PC-3 (cell line): Measurements from ENCODE around the gene CREG2. TPM values are rescaled to one million over a fixed set of nuclear protein-coding genes. Genes with fewer than 3 reads are reported as not detected.

Experiments
- ATAC-seq: fragments of 200-7000 bp; cut with Tn5 transposase; 2 replicates; pipeline ENCODE4 v1.9.1; 2020; ENCODE audit warnings: mild to moderate bottlenecking, moderate library complexity
- BruUV-seq: library from RNA; stranded (reverse); fragments of 400-500 nt; replicated peaks from 2 replicates; lab custom pipeline; 2021; lab: Mats Ljungman, UMichigan
- CTCF ChIA-PET: fragments of 300-600 bp; sonication (Branson Sonifier 250); formaldehyde crosslinking; loops from one replicate; lab custom pipeline; 2022; ENCODE audit warnings: antibody characterized with exemption; lab: Charles Lee
- POLR2A ChIA-PET: fragments of 300-600 bp; sonication (Branson Sonifier 250); formaldehyde crosslinking; loops from one replicate; lab custom pipeline; 2022; ENCODE audit warnings: antibody characterized with exemption; ENCODE audit not compliant: unreplicated experiment; lab: Charles Lee
- DNase-seq: peaks from one replicate; pipeline ENCODE4 v3.0.0-alpha.2; 2015
- H2AFZ ChIP-seq: fragments of 300-600 bp; sonication (generic); 2 replicates; pipeline ENCODE4 v1.6.0; 2016; ENCODE audit warnings: antibody characterized with exemption, low read length
- H3F3A ChIP-seq: fragments of 300-600 bp; sonication (generic); one replicate; pipeline ENCODE4 v1.6.0; 2017; ENCODE audit warnings: antibody characterized with exemption, low read length, control low read depth, mild to moderate bottlenecking; ENCODE audit not compliant: unreplicated experiment
- H3K27ac ChIP-seq: fragments of 300-600 bp; sonication (generic); 2 replicates; pipeline ENCODE4 v1.5.1; 2016; ENCODE audit warnings: mild to moderate bottlenecking, low read length
- H3K27me3 ChIP-seq: fragments of 300-600 bp; sonication (generic); 2 replicates; pipeline ENCODE4 v1.6.1; 2016; ENCODE audit warnings: low read length, mixed read lengths
- H3K36me3 ChIP-seq: fragments of 300-600 bp; sonication (generic); 2 replicates; pipeline ENCODE4 v1.6.1; 2016; ENCODE audit warnings: low read depth, mixed run types, low read length, mixed read lengths
- H3K4me1 ChIP-seq: fragments of 300-600 bp; sonication (generic); 2 replicates; pipeline ENCODE4 v1.5.1; 2016; ENCODE audit warnings: low read length; ENCODE audit not compliant: insufficient read depth
- H3K4me2 ChIP-seq: fragments of 300-600 bp; sonication (generic); 2 replicates; pipeline ENCODE4 v1.6.0; 2016; ENCODE audit warnings: low read length
- H3K4me3 ChIP-seq: fragments of 300-600 bp; sonication (generic); 2 replicates; pipeline ENCODE4 v1.5.1; 2016; ENCODE audit warnings: mild to moderate bottlenecking, low read length, mixed read lengths
- H3K79me2 ChIP-seq: fragments of 300-600 bp; sonication (generic); 2 replicates; pipeline ENCODE4 v1.6.1; 2017; ENCODE audit warnings: low read length, mixed read lengths
- H3K9ac ChIP-seq: fragments of 300-600 bp; sonication (generic); 2 replicates; pipeline ENCODE4 v1.6.0; 2016; ENCODE audit warnings: mild to moderate bottlenecking, low read length
- H3K9me2 ChIP-seq: fragments of 300-600 bp; sonication (generic); replicated peaks from 2 replicates; pipeline ENCODE4 v1.6.1; 2016; ENCODE audit warnings: mixed run types, low read length, mixed read lengths
- H3K9me3 ChIP-seq: fragments of 300-600 bp; sonication (generic); 2 replicates; pipeline ENCODE4 v1.6.1; 2016; ENCODE audit warnings: low read length, mixed read lengths
- H4K20me1 ChIP-seq: fragments of 300-600 bp; sonication (generic); 2 replicates; pipeline ENCODE4 v1.6.1; 2016; ENCODE audit warnings: low read length, mixed read lengths
- EZH2 ChIP-seq: fragments of 300-600 bp; sonication (generic); IDR thresholded peaks from one replicate; pipeline ENCODE4 v1.6.1; 2017; ENCODE audit warnings: antibody characterized with exemption, mild to moderate bottlenecking, low read length; ENCODE audit not compliant: unreplicated experiment
- EZH2phosphoT487 ChIP-seq: fragments of 300-600 bp; sonication (generic); IDR thresholded peaks from 2 replicates; pipeline ENCODE4 v1.6.1; 2018; ENCODE audit warnings: mild to moderate bottlenecking, antibody characterized with exemption, low read length, borderline replicate concordance
- intact Hi-C: fragments of 100-400 bp; cut with micrococcal nuclease; formaldehyde crosslinking; loops from 2 replicates; pipeline ENCODE4 v1.9.0; 2023
- total RNA-seq: library from RNA; depleted of rRNA; stranded (reverse); fragments of >200 nt; gene quantifications from 2 replicates; pipeline ENCODE4 v1.2.3, GENCODE V29; 2014
- TF ChIP-seq, protein P1 (sequence below): fragments of 300-600 bp; sonication (generic); conservative IDR thresholded peaks from 2 replicates; pipeline ENCODE4 v1.5.1; 2017; ENCODE audit warnings: antibody characterized with exemption, low read depth, mild to moderate bottlenecking, low read length

The CREG2 gene
- total RNA-seq, 1 experiment from 2014 or later: 40.0 TPM

DNA sequence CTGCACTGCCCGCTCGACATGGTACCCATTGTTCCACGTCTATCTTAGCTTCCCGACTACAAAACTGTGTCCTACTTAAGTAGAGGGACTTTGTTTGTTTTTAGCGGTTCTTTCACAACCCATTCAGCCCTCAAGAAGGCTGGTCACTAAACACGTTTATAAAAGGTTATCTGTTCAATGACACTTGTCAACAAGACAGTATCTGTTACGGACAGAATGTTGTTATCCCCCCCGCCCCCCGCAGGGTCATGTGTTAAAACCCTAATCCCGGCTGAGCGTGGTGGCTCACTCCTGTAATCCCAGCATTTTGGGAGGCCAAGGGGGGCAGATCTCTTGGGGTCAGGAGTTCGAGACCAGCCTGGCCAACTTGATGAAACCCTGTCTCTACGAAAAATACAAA lies 40.4 kb upstream of the CREG2 start:
- intact Hi-C loops: no loop called here
- no peaks in the 10 kb centered on the region for H3K36me3 ChIP-seq
- no peaks in the 10 kb centered on the region for H3F3A ChIP-seq
- ChIA-PET CTCF (no interaction called here), POLR2A (no interaction called here)
- H3K27ac ChIP-seq: no peak overlapping the region
- no TSS peak for BruUV-seq
- H4K20me1 ChIP-seq: no peaks in the 10 kb centered on the region
- H3K27me3 ChIP-seq: no peaks in the 10 kb centered on the region
- H3K9ac ChIP-seq: no peak overlapping the region
- no peaks in the 10 kb centered on the region for H3K9me2 ChIP-seq
- H3K9me3 ChIP-seq: no peaks in the 10 kb centered on the region
- TF ChIP-seq EZH2 (no peak), EZH2phosphoT487 (no peak)
- TF ChIP-seq, protein P1, sequence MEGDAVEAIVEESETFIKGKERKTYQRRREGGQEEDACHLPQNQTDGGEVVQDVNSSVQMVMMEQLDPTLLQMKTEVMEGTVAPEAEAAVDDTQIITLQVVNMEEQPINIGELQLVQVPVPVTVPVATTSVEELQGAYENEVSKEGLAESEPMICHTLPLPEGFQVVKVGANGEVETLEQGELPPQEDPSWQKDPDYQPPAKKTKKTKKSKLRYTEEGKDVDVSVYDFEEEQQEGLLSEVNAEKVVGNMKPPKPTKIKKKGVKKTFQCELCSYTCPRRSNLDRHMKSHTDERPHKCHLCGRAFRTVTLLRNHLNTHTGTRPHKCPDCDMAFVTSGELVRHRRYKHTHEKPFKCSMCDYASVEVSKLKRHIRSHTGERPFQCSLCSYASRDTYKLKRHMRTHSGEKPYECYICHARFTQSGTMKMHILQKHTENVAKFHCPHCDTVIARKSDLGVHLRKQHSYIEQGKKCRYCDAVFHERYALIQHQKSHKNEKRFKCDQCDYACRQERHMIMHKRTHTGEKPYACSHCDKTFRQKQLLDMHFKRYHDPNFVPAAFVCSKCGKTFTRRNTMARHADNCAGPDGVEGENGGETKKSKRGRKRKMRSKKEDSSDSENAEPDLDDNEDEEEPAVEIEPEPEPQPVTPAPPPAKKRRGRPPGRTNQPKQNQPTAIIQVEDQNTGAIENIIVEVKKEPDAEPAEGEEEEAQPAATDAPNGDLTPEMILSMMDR: no peak
- H3K79me2 ChIP-seq: no peaks in the 10 kb centered on the region
- H3K4me1 ChIP-seq: peaks cover 12% of the 10 kb centered on the region
- no peak for ATAC-seq
- no peak overlapping the region for H2AFZ ChIP-seq
- no peak overlapping the region for H3K4me3 ChIP-seq
- H3K4me2 ChIP-seq: no peak overlapping the region
- no peak for DNase-seq

DNA sequence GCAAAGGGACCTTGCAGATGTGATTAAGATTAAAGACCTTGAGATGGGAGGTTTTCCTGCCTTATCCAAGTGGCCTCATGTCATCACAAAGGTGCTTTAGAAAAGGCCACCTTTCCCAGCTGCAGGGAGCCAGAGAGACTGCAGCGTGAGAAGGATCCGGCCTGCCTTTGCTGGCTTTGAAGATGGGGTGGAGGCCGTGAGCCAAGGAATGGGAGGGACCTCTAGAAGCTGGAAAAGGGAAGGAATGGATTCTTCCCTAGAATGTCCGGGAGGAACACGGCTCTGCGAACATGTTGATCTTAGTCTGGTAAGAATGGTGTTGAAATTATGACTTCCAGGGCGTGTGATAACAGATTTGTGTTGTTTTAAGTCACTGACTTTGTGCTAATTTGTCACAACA lies 39.9 kb upstream of the CREG2 start:
- no peak for ATAC-seq
- Histone ChIP-seq H3K79me2 (no peaks in the 10 kb centered on the region), H3K9me3 (no peaks in the 10 kb centered on the region), H3K9me2 (no peaks in the 10 kb centered on the region), H3F3A (no peaks in the 10 kb centered on the region), H3K4me3 (no peak overlapping the region), H2AFZ (no peak overlapping the region), H3K9ac (no peak overlapping the region), H3K27me3 (no peaks in the 10 kb centered on the region), H3K4me1 (peaks cover 7% of the 10 kb centered on the region), H3K36me3 (no peaks in the 10 kb centered on the region), H4K20me1 (no peaks in the 10 kb centered on the region), H3K4me2 (no peak overlapping the region), H3K27ac (no peak overlapping the region)
- DNase-seq: no peak
- no TSS peak for BruUV-seq
- ChIA-PET POLR2A (no interaction called here), CTCF (no interaction called here)
- TF ChIP-seq EZH2 (no peak), EZH2phosphoT487 (no peak)
- TF ChIP-seq, protein P1: no peak
- intact Hi-C loops: no loop called here

DNA sequence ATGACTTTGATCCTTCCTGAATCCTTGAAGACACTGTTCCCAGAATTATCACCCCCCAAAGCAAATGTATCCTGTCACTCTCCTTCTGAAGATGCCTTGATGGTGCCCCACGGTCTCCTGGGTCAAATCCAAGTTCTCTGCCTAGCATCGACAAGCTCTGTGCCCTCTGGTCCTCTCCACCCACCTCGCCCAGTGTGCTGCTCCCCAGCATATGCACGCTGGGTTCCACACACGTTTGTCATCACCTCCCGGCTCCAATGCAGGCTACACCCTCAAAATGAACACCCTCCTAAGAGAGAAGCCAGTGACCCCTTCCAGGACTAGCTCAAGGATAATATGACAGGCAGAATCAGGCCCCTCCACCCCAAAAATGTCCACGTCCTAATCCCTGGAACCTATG lies 39.5 kb upstream of the CREG2 start:
- no TSS peak for BruUV-seq
- Histone ChIP-seq H2AFZ (no peak overlapping the region), H3K27me3 (no peaks in the 10 kb centered on the region), H3F3A (no peaks in the 10 kb centered on the region), H3K79me2 (no peaks in the 10 kb centered on the region), H3K9me3 (no peaks in the 10 kb centered on the region), H3K4me2 (no peak overlapping the region), H3K4me1 (peaks cover 3% of the 10 kb centered on the region; the same call in 1 of the 2 replicates), H3K9me2 (no peaks in the 10 kb centered on the region), H3K4me3 (no peak overlapping the region), H3K36me3 (no peaks in the 10 kb centered on the region), H3K9ac (no peak overlapping the region), H3K27ac (no peak overlapping the region), H4K20me1 (no peaks in the 10 kb centered on the region)
- intact Hi-C loops: no loop called here
- POLR2A ChIA-PET: interaction anchor here (0.5 kb wide), 1 partner anchor 31 kb away, joined by 3 read pairs; no protein-coding TSS in a partner anchor
- CTCF ChIA-PET: no interaction called here
- no peak for TF ChIP-seq EZH2phosphoT487
- TF ChIP-seq EZH2: no peak
- TF ChIP-seq, protein P1: no peak
- ATAC-seq: no peak
- DNase-seq: no peak
